H1 (cell line): Measurements from ENCODE around the gene IL1RAPL1. TPM values are rescaled to one million over a fixed set of nuclear protein-coding genes. Genes with fewer than 3 reads are reported as not detected.

Experiments used
- CHD2 ChIP-seq: IDR thresholded peaks from 2 replicates; pipeline ENCODE4 v1.6.1; 2012; ENCODE audit warnings: low read length, improper control_type of control experiment
- CREB1 ChIP-seq: IDR thresholded peaks from 2 replicates; pipeline ENCODE4 v1.6.1; 2012; ENCODE audit warnings: inconsistent platforms
- EGR1 ChIP-seq: IDR thresholded peaks from 2 replicates; pipeline ENCODE4 v1.6.1; 2011; ENCODE audit warnings: low read depth, low read length, borderline replicate concordance
- JUND ChIP-seq: IDR thresholded peaks from 2 replicates; pipeline ENCODE4 v1.6.1; 2011; ENCODE audit warnings: mild to moderate bottlenecking, improper control_type of control experiment, low read length
- KDM4A ChIP-seq: IDR thresholded peaks from one replicate; pipeline ENCODE4 v1.7.1; 2012; ENCODE audit warnings: low read depth, mild to moderate bottlenecking, moderate library complexity, low read length, inconsistent platforms; ENCODE audit not compliant: severe bottlenecking
- PHF8 ChIP-seq: fragments of 200-600 bp; sonication (generic); conservative IDR thresholded peaks from 2 replicates; pipeline ENCODE4 v1.7.1; 2012; ENCODE audit warnings: low read depth, mild to moderate bottlenecking, inconsistent platforms, low read length, moderate library complexity
- POU5F1 ChIP-seq: IDR thresholded peaks from 2 replicates; pipeline ENCODE4 v1.6.1; 2011; ENCODE audit warnings: low read depth, mild to moderate bottlenecking, low read length, moderate library complexity
- RAD21 ChIP-seq, 2 experiments: IDR thresholded peaks in 1 of 2; conservative IDR thresholded peaks in 1 of 2; 2 replicates each; pipeline ENCODE4 v1.6.1; 2011; ENCODE audit warnings: low read depth in 2 of 2, low read length in 2 of 2, improper control_type of control experiment in 1 of 2, inconsistent platforms in 1 of 2, mild to moderate bottlenecking in 1 of 2, moderate library complexity in 1 of 2
- SIRT6 ChIP-seq: IDR thresholded peaks from one replicate; pipeline ENCODE4 v1.7.1; 2012; ENCODE audit warnings: low read length, inconsistent platforms
- SP2 ChIP-seq: IDR thresholded peaks from 2 replicates; pipeline ENCODE4 v1.6.1; 2012; ENCODE audit warnings: mild to moderate bottlenecking, low read length, inconsistent platforms
- SUZ12 ChIP-seq: fragments of 200-600 bp; sonication (generic); IDR thresholded peaks from 2 replicates; pipeline ENCODE4 v1.6.1; 2012; ENCODE audit warnings: mild to moderate bottlenecking, inconsistent platforms, low read length, moderate library complexity, mixed read lengths
- polyA plus RNA-seq, 7 experiments: library from polyadenylated mRNA; depleted of rRNA in 3 of 7; stranded (reverse) in 5 of 7; unstranded in 2 of 7; fragments of >200 nt in 5 of 7; fragments of 200-250 nt in 2 of 7; gene quantifications; 1 replicate in 5 of 7; 2 replicates in 1 of 7; 4 replicates in 1 of 7; pipeline versions ENCODE4 v1.2.1 to v1.2.3, GENCODE V29; 2011 to 2013; ENCODE audit warnings: missing spikeins in 2 of 7, mixed read lengths in 2 of 7
- total RNA-seq: library from RNA; stranded (reverse); fragmentation: NEBNext Ultra II Directional; extraction: Animal tissue kit (Norgen Biotek cat#: 25700); gene quantifications from 2 replicates; pipeline ENCODE4 v1.2.1, GENCODE V29; 2021
- TF ChIP-seq, protein P1 (sequence below): fragments of 300-600 bp; sonication (generic); IDR thresholded peaks from 2 replicates; pipeline ENCODE4 v1.7.1; 2012; ENCODE audit warnings: low read length, moderate library complexity, mild to moderate bottlenecking, inconsistent platforms; ENCODE audit not compliant: insufficient replicate concordance

The IL1RAPL1 gene
- total and polyA plus RNA-seq, 2 of the 8 experiments (the other 6 are each of a cell fraction or from before 2014, with no cell fraction given): 0.11 to 0.35 TPM

DNA sequence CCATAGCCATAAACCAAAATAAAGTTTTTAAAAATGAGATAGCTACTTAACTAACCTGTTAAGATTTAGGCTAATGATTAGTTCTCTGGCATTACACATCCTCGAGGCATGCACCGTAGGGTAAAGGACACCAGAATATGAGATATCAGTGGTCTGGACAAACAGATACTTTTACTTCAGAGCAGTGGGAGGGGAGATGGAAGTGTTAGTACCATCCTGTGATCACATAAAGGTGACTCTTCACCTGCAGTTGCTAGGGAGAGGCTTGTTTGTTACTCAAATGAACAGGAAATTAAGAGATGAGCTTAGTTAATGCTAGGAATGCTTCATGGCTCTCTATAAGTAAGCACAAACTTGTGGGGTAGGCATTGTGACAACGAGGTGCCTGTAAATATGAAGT, 1003.7 kb downstream of the IL1RAPL1 start (continued):
- TF ChIP-seq, protein P1, sequence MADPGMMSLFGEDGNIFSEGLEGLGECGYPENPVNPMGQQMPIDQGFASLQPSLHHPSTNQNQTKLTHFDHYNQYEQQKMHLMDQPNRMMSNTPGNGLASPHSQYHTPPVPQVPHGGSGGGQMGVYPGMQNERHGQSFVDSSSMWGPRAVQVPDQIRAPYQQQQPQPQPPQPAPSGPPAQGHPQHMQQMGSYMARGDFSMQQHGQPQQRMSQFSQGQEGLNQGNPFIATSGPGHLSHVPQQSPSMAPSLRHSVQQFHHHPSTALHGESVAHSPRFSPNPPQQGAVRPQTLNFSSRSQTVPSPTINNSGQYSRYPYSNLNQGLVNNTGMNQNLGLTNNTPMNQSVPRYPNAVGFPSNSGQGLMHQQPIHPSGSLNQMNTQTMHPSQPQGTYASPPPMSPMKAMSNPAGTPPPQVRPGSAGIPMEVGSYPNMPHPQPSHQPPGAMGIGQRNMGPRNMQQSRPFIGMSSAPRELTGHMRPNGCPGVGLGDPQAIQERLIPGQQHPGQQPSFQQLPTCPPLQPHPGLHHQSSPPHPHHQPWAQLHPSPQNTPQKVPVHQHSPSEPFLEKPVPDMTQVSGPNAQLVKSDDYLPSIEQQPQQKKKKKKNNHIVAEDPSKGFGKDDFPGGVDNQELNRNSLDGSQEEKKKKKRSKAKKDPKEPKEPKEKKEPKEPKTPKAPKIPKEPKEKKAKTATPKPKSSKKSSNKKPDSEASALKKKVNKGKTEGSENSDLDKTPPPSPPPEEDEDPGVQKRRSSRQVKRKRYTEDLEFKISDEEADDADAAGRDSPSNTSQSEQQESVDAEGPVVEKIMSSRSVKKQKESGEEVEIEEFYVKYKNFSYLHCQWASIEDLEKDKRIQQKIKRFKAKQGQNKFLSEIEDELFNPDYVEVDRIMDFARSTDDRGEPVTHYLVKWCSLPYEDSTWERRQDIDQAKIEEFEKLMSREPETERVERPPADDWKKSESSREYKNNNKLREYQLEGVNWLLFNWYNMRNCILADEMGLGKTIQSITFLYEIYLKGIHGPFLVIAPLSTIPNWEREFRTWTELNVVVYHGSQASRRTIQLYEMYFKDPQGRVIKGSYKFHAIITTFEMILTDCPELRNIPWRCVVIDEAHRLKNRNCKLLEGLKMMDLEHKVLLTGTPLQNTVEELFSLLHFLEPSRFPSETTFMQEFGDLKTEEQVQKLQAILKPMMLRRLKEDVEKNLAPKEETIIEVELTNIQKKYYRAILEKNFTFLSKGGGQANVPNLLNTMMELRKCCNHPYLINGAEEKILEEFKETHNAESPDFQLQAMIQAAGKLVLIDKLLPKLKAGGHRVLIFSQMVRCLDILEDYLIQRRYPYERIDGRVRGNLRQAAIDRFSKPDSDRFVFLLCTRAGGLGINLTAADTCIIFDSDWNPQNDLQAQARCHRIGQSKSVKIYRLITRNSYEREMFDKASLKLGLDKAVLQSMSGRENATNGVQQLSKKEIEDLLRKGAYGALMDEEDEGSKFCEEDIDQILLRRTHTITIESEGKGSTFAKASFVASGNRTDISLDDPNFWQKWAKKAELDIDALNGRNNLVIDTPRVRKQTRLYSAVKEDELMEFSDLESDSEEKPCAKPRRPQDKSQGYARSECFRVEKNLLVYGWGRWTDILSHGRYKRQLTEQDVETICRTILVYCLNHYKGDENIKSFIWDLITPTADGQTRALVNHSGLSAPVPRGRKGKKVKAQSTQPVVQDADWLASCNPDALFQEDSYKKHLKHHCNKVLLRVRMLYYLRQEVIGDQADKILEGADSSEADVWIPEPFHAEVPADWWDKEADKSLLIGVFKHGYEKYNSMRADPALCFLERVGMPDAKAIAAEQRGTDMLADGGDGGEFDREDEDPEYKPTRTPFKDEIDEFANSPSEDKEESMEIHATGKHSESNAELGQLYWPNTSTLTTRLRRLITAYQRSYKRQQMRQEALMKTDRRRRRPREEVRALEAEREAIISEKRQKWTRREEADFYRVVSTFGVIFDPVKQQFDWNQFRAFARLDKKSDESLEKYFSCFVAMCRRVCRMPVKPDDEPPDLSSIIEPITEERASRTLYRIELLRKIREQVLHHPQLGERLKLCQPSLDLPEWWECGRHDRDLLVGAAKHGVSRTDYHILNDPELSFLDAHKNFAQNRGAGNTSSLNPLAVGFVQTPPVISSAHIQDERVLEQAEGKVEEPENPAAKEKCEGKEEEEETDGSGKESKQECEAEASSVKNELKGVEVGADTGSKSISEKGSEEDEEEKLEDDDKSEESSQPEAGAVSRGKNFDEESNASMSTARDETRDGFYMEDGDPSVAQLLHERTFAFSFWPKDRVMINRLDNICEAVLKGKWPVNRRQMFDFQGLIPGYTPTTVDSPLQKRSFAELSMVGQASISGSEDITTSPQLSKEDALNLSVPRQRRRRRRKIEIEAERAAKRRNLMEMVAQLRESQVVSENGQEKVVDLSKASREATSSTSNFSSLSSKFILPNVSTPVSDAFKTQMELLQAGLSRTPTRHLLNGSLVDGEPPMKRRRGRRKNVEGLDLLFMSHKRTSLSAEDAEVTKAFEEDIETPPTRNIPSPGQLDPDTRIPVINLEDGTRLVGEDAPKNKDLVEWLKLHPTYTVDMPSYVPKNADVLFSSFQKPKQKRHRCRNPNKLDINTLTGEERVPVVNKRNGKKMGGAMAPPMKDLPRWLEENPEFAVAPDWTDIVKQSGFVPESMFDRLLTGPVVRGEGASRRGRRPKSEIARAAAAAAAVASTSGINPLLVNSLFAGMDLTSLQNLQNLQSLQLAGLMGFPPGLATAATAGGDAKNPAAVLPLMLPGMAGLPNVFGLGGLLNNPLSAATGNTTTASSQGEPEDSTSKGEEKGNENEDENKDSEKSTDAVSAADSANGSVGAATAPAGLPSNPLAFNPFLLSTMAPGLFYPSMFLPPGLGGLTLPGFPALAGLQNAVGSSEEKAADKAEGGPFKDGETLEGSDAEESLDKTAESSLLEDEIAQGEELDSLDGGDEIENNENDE: no peak
- TF ChIP-seq RAD21 (IDR thresholded peaks at IDR 0.05 in 1 of 2, conservative IDR thresholded peaks at IDR 0.05 in 1 of 2; ENCODE audit: low read depth in 2 of 2, low read length in 2 of 2) (no peak), JUND (no peak), EGR1 (no peak), SUZ12 (no peak), POU5F1 (no peak), SIRT6 (no peak), KDM4A (no peak), SP2 (no peak), PHF8 (no peak), CHD2 (no peak), CREB1 (no peak)
